ENCODE data around the gene CNGA3.

GRCh38 chr2:98405301-98405700 is 59.0 kb downstream of the CNGA3 start:
- TF ChIP-seq CTCF (conservative IDR thresholded peaks at IDR 0.05; ENCODE audit: low read length) (no peak), EZH2phosphoT487 (IDR thresholded peaks at IDR 0.05; ENCODE audit: borderline replicate concordance, low read depth, low read length) (no peak)

Data from OCI-LY7 (cell line).